Pancreas (tissue), 10 donors: Measurements from ENCODE around the gene STAT4. TPM values are rescaled to one million over a fixed set of nuclear protein-coding genes. Genes with fewer than 3 reads are reported as not detected.

Experiments used
- ATAC-seq, 4 donors: fragments of 200-7000 bp; cut with Tn5 transposase; one replicate each; pipeline versions ENCODE4 v1.8.0 to v1.9.1; 2020; ENCODE audit warnings: mild to moderate bottlenecking in 4 of 4, moderate library complexity in 4 of 4
- DNase-seq, 6 donors: peaks; one replicate each; pipeline ENCODE4 v3.0.0-alpha.2; 2020
- FAIRE-seq: peaks from 2 replicates; lab custom pipeline; 2012; peaks lifted over from hg19 to GRCh38; lab: Jason Lieb, UNC
- H3K27ac ChIP-seq, 4 donors: fragments of 200-600 bp; sonication (generic); 1 replicate in 3 of 4; 2 replicates in 1 of 4; pipeline versions ENCODE4 v1.5.0 to v1.8.0; 2020
- H3K27me3 ChIP-seq, 4 donors: fragments of 200-600 bp; one replicate each; pipeline ENCODE4 v1.8.0; 2021
- H3K36me3 ChIP-seq, 3 donors: fragments of 200-600 bp; sonication (generic) in 1 of 3; one replicate each; pipeline versions ENCODE4 v1.5.0 to v1.8.0; 2020 to 2021
- H3K4me1 ChIP-seq, 3 donors: fragments of 200-600 bp; one replicate each; pipeline ENCODE4 v1.8.0; 2021
- H3K4me3 ChIP-seq, 4 donors: fragments of 200-600 bp; sonication (generic) in 2 of 4; one replicate each; pipeline versions ENCODE4 v1.5.0 to v1.8.0; 2020 to 2021
- H3K9me3 ChIP-seq, 4 donors: fragments of 200-600 bp; one replicate each; pipeline ENCODE4 v1.8.0; 2021
- CTCF ChIP-seq, 4 donors: fragments of 200-600 bp; sonication (generic) in 3 of 4; IDR thresholded peaks; one replicate each; pipeline versions ENCODE4 v1.5.0 to v1.8.0; 2021; ENCODE audit warnings: antibody characterized with exemption in 4 of 4
- WGBS, 2 donors: extraction: QIAGEN DNeasy Blood & Tissue Kit; methylation state at CpG; one replicate each; pipeline ENCODE4 v1.1.7; 2013; 5-methylcytosine and 5-hydroxymethylcytosine counted together
- intact Hi-C, 3 donors: fragments of 100-400 bp; cut with DNase I; formaldehyde crosslinking; loops; one replicate each; pipeline versions ENCODE4 v1.11.1 to v1.14.2; 2022
- polyA plus RNA-seq, 2 donors: library from polyadenylated mRNA; stranded (reverse); fragments of 200-250 nt; gene quantifications; one replicate each; pipeline ENCODE4 v1.2.3, GENCODE V29; 2013
- total RNA-seq, 6 donors: library from RNA; stranded (reverse); fragmentation: NEBNext Ultra II Directional in 4 of 6; extraction: Animal tissue kit (Norgen Biotek cat#: 25700) in 4 of 6; gene quantifications; one replicate each; pipeline versions ENCODE4 v1.2.1 to v1.2.4, GENCODE V29; 2021 to 2023
- donor health status: healthy with polysubstance abuse.
- donor health status: DM: no; HTN: no; CAD: no; lungs with moderate emphysema.
- donor health status: DM: no; HTN: no; CAD: no.
- donor health status: control.
- donor health status: control.
- donor health status: Bipolar disorder and iron deficiency.
- donor health status: DM: yes; HTN: yes; CAD: no.
- donor health status: DM: no; HTN: no; CAD: no.
- donor health status: DM: no; HTN: no; CAD: no.
- donor health status: DM: yes; HTN: yes; CAD: no.

The STAT4 gene
- total and polyA plus RNA-seq, 8 donors: 0.60 to 6.4 (median 1.8) TPM

GRCh38 chr2:191166756-191167445, 16.1 kb upstream of the STAT4 start:
- 53% methylated on average over 4 of the region's 4 CpGs for WGBS, 2 donors
- H3K4me1 ChIP-seq: peaks cover 0 to 21% (median 9%) of the 10 kb centered on the region in 3 donors

GRCh38 chr2:191166111-191166755, 15.4 kb upstream of the STAT4 start:
- FAIRE-seq (no peak), DNase-seq (no peak), ATAC-seq (peak in 3 of 4 donors; percentile 64 to 78 (median 72))
- TF ChIP-seq CTCF (IDR thresholded peaks at IDR 0.05): no peak
- H3K9me3 ChIP-seq: no peaks in the 10 kb centered on the region
- peak overlapping the region in 2 of 4 donors; percentile 45 to 61 for H3K27ac ChIP-seq
- 54 to 65% methylated on average over 4 of the region's 4 CpGs for WGBS, 2 donors
- peaks cover 0 to 21% (median 8%) of the 10 kb centered on the region in 3 donors for H3K4me1 ChIP-seq
- H3K4me3 ChIP-seq: no peak overlapping the region
- H3K27me3 ChIP-seq: no peaks in the 10 kb centered on the region
- intact Hi-C loops: loop anchor here in 2 of 3 donors (5.0 to 10.0 kb wide), 3 partner anchors 336 to 351 kb away; no protein-coding TSS in a partner anchor
- H3K36me3 ChIP-seq: no peaks in the 10 kb centered on the region

More at GRCh38 chr2:191166756-191167445, 16.1 kb upstream of the STAT4 start:
- DNase-seq (no peak), FAIRE-seq (no peak), ATAC-seq (peak in 2 of 4 donors; percentile 14 to 20)
- Histone ChIP-seq H3K27ac (peak overlapping the region in 2 of 4 donors; percentile 45 to 61), H3K4me3 (no peak overlapping the region), H3K9me3 (no peaks in the 10 kb centered on the region), H3K36me3 (no peaks in the 10 kb centered on the region), H3K27me3 (no peaks in the 10 kb centered on the region)
- no peak for TF ChIP-seq CTCF (IDR thresholded peaks at IDR 0.05)
- intact Hi-C loops: loop anchor here in 2 of 3 donors (5.0 to 10.0 kb wide), 3 partner anchors 335 to 350 kb away; no protein-coding TSS in a partner anchor

- ATAC-seq (peak; percentile 81 to 90 (median 88)), FAIRE-seq (peak; percentile 23), DNase-seq (no peak)
- intact Hi-C loops: loop anchor here in 2 of 3 donors (5.0 to 10.0 kb wide), 3 partner anchors 337 to 352 kb away; no protein-coding TSS in a partner anchor
- 19 to 20% methylated on average over 5 of the region's 5 CpGs for WGBS, 2 donors
- Histone ChIP-seq H3K4me1 (peaks cover 0 to 21% (median 8%) of the 10 kb centered on the region in 3 donors), H3K9me3 (no peaks in the 10 kb centered on the region), H3K27ac (peak overlapping the region in 1 of 4 donors; percentile 45), H3K27me3 (no peaks in the 10 kb centered on the region), H3K4me3 (no peak overlapping the region), H3K36me3 (no peaks in the 10 kb centered on the region)
- peak; percentile 14 to 50 (median 40) for TF ChIP-seq CTCF (IDR thresholded peaks at IDR 0.05)
Measured at GRCh38 chr2:191165176-191165643, 14.4 kb upstream of the STAT4 start.

GRCh38 chr2:191158747-191159146, 8.0 kb upstream of the STAT4 start:
- WGBS, 2 donors: 94 to 97% methylated on average over 1 of the region's 1 CpG
- no peak for FAIRE-seq
- Histone ChIP-seq H3K4me3 (no peak overlapping the region), H3K36me3 (no peaks in the 10 kb centered on the region), H3K9me3 (no peaks in the 10 kb centered on the region), H3K27ac (no peak overlapping the region), H3K27me3 (no peaks in the 10 kb centered on the region), H3K4me1 (no peaks in the 10 kb centered on the region)
- TF ChIP-seq CTCF (IDR thresholded peaks at IDR 0.05): no peak
- no peak for DNase-seq
- ATAC-seq: no peak
- intact Hi-C loops: loop anchor here in 1 of 3 donors (10.0 kb wide), 1 partner anchor 104 kb away; no protein-coding TSS in a partner anchor
